Astrocyte (in vitro differentiated cells and primary cell): ENCODE data around the gene XRCC5. TPM values are rescaled to one million over a fixed set of nuclear protein-coding genes. Genes with fewer than 3 reads are reported as not detected.

Source experiments
- DNase-seq: peaks from one replicate; pipeline ENCODE4 v3.0.0-alpha.2; 2010; ENCODE audit warnings: low read depth
- FAIRE-seq: peaks from 2 replicates; lab custom pipeline; 2011; peaks lifted over from hg19 to GRCh38; lab: Jason Lieb, UNC
- H2AFZ ChIP-seq: 2 replicates; pipeline ENCODE4 v1.6.0; 2012; ENCODE audit warnings: low read depth, low read length, inconsistent platforms
- H3K27ac ChIP-seq: 2 replicates; pipeline ENCODE4 v1.5.1; 2011; ENCODE audit warnings: low read depth, low read length, inconsistent platforms
- H3K27me3 ChIP-seq: 2 replicates; pipeline ENCODE4 v1.6.0; 2011; ENCODE audit warnings: low read length, inconsistent platforms; ENCODE audit not compliant: insufficient read depth
- H3K36me3 ChIP-seq: 2 replicates; pipeline ENCODE4 v1.5.1; 2011; ENCODE audit warnings: low read length, inconsistent platforms; ENCODE audit not compliant: insufficient read depth
- H3K4me1 ChIP-seq: 2 replicates; pipeline ENCODE4 v1.5.1; 2011; ENCODE audit warnings: low read length, inconsistent platforms; ENCODE audit not compliant: insufficient read depth
- H3K4me2 ChIP-seq: 2 replicates; pipeline ENCODE4 v1.6.0; 2012; ENCODE audit warnings: low read length, inconsistent platforms
- H3K4me3 ChIP-seq: 2 replicates; pipeline ENCODE4 v1.5.1; 2011; ENCODE audit warnings: low read depth, mild to moderate bottlenecking, low read length, inconsistent platforms; ENCODE audit not compliant: insufficient read depth
- H3K79me2 ChIP-seq: 2 replicates; pipeline ENCODE4 v1.6.0; 2012; ENCODE audit warnings: mild to moderate bottlenecking, low read length, inconsistent platforms; ENCODE audit not compliant: insufficient read depth
- H3K9ac ChIP-seq: 2 replicates; pipeline ENCODE4 v1.6.0; 2012; ENCODE audit warnings: mild to moderate bottlenecking, low read length, inconsistent platforms
- H3K9me3 ChIP-seq: 2 replicates; pipeline ENCODE4 v1.5.1; 2012; ENCODE audit warnings: low read depth, mild to moderate bottlenecking, low read length, inconsistent platforms; ENCODE audit not compliant: insufficient read depth
- H4K20me1 ChIP-seq: 2 replicates; pipeline ENCODE4 v1.6.0; 2012; ENCODE audit warnings: low read length, inconsistent platforms; ENCODE audit not compliant: insufficient read depth
- H3K27ac Mint-ChIP-seq: one replicate; pipeline ENCODE4 v1.8.0; 2021; ENCODE audit warnings: mild to moderate bottlenecking, mixed read lengths; ENCODE audit not compliant: unreplicated experiment
- H3K27me3 Mint-ChIP-seq: one replicate; pipeline ENCODE4 v1.8.0; 2021; ENCODE audit warnings: low read depth, mixed read lengths; ENCODE audit not compliant: unreplicated experiment
- H3K36me3 Mint-ChIP-seq: one replicate; pipeline ENCODE4 v1.8.0; 2021; ENCODE audit warnings: low read depth, mixed read lengths; ENCODE audit not compliant: unreplicated experiment
- H3K4me1 Mint-ChIP-seq: one replicate; pipeline ENCODE4 v1.8.0; 2021; ENCODE audit warnings: low read depth, mixed read lengths; ENCODE audit not compliant: unreplicated experiment
- H3K4me3 Mint-ChIP-seq: one replicate; pipeline ENCODE4 v1.8.0; 2021; ENCODE audit warnings: mild to moderate bottlenecking, moderate library complexity, mixed read lengths; ENCODE audit not compliant: unreplicated experiment
- H3K9me3 Mint-ChIP-seq: one replicate; pipeline ENCODE4 v1.8.0; 2021; ENCODE audit warnings: mild to moderate bottlenecking, mixed read lengths; ENCODE audit not compliant: unreplicated experiment
- CTCF ChIP-seq: IDR thresholded peaks from 2 replicates; pipeline ENCODE4 v1.5.1; 2011; ENCODE audit warnings: low read depth, mild to moderate bottlenecking, inconsistent platforms, low read length, moderate library complexity; ENCODE audit not compliant: insufficient read depth
- EZH2 ChIP-seq: IDR thresholded peaks from 2 replicates; pipeline ENCODE4 v1.6.1; 2012; ENCODE audit warnings: mild to moderate bottlenecking, low read length, inconsistent platforms; ENCODE audit not compliant: insufficient read depth
- total RNA-seq: library from RNA; stranded (reverse); gene quantifications from 2 replicates; pipeline ENCODE4 v1.2.1, GENCODE V29; 2021

Gene XRCC5
- total RNA-seq, 1 donor from 2014 or later: 249 TPM

GRCh38 chr2:216160786-216161185, 51.6 kb downstream of the XRCC5 start:
- H3K4me1 ChIP-seq: no peaks in the 10 kb centered on the region
- no peak overlapping the region for H3K4me2 ChIP-seq
- H3K9ac ChIP-seq: no peak overlapping the region
- no peak overlapping the region for H2AFZ ChIP-seq
- no peak overlapping the region for H3K27ac ChIP-seq
- no peaks in the 10 kb centered on the region for H3K27me3 ChIP-seq
- Mint-ChIP-seq H3K36me3 (peaks cover 29% of the 10 kb centered on the region), H3K27me3 (no peaks in the 10 kb centered on the region), H3K4me3 (no peak overlapping the region), H3K27ac (no peak overlapping the region), H3K4me1 (peaks cover 17% of the 10 kb centered on the region), H3K9me3 (no peaks in the 10 kb centered on the region)
- peaks cover 71% of the 10 kb centered on the region for H3K36me3 ChIP-seq
- H3K9me3 ChIP-seq: no peaks in the 10 kb centered on the region
- no peak for FAIRE-seq
- peaks cover 56% of the 10 kb centered on the region for H3K79me2 ChIP-seq
- no peak overlapping the region for H3K4me3 ChIP-seq
- TF ChIP-seq CTCF: no peak
- TF ChIP-seq EZH2: no peak
- no peak for DNase-seq
- peaks cover 38% of the 10 kb centered on the region for H4K20me1 ChIP-seq

- Mint-ChIP-seq H3K4me3 (no peak overlapping the region), H3K4me1 (peaks cover 19% of the 10 kb centered on the region), H3K27me3 (no peaks in the 10 kb centered on the region), H3K27ac (peak overlapping the region; percentile 36), H3K9me3 (no peaks in the 10 kb centered on the region), H3K36me3 (peaks cover 26% of the 10 kb centered on the region)
- H3K27me3 ChIP-seq: no peaks in the 10 kb centered on the region
- H3K9ac ChIP-seq: no peak overlapping the region
- H2AFZ ChIP-seq: no peak overlapping the region
- peaks cover 62% of the 10 kb centered on the region for H3K36me3 ChIP-seq
- no peaks in the 10 kb centered on the region for H3K9me3 ChIP-seq
- peaks cover 32% of the 10 kb centered on the region for H4K20me1 ChIP-seq
- H3K79me2 ChIP-seq: peaks cover 56% of the 10 kb centered on the region
- FAIRE-seq (no peak), DNase-seq (no peak)
- H3K4me3 ChIP-seq: no peak overlapping the region
- no peaks in the 10 kb centered on the region for H3K4me1 ChIP-seq
- TF ChIP-seq CTCF (no peak), EZH2 (no peak)
- H3K4me2 ChIP-seq: no peak overlapping the region
- no peak overlapping the region for H3K27ac ChIP-seq
Observed at GRCh38 chr2:216161967-216162366, 52.8 kb downstream of the XRCC5 start.

GRCh38 chr2:216163518-216163917, 54.4 kb downstream of the XRCC5 start:
- H3K4me1 Mint-ChIP-seq: peaks cover 22% of the 10 kb centered on the region
- H3K27me3 ChIP-seq: no peaks in the 10 kb centered on the region
- no peak for TF ChIP-seq EZH2
- H3K9me3 ChIP-seq: no peaks in the 10 kb centered on the region
- no peak overlapping the region for H3K9ac ChIP-seq
- DNase-seq (peak; percentile 44), FAIRE-seq (no peak)
- no peak overlapping the region for H3K27ac ChIP-seq
- no peaks in the 10 kb centered on the region for H3K27me3 Mint-ChIP-seq
- H3K9me3 Mint-ChIP-seq: no peaks in the 10 kb centered on the region
- no peaks in the 10 kb centered on the region for H3K4me1 ChIP-seq
- H3K4me3 ChIP-seq: no peak overlapping the region
- no peak overlapping the region for H3K27ac Mint-ChIP-seq
- H4K20me1 ChIP-seq: peaks cover 31% of the 10 kb centered on the region
- peaks cover 53% of the 10 kb centered on the region for H3K79me2 ChIP-seq
- peaks cover 60% of the 10 kb centered on the region for H3K36me3 ChIP-seq
- no peak overlapping the region for H3K4me2 ChIP-seq
- H3K36me3 Mint-ChIP-seq: peaks cover 25% of the 10 kb centered on the region
- no peak overlapping the region for H3K4me3 Mint-ChIP-seq
- no peak overlapping the region for H2AFZ ChIP-seq
